GM15510 (cell line): ENCODE data around the gene RELB.

Experiments
- POLR2A ChIP-seq: IDR thresholded peaks from 3 replicates; pipeline ENCODE4 v1.6.1; 2011; ENCODE audit warnings: borderline replicate concordance; ENCODE audit not compliant: insufficient read length; ENCODE audit errors: extremely low read depth

Gene RELB

DNA sequence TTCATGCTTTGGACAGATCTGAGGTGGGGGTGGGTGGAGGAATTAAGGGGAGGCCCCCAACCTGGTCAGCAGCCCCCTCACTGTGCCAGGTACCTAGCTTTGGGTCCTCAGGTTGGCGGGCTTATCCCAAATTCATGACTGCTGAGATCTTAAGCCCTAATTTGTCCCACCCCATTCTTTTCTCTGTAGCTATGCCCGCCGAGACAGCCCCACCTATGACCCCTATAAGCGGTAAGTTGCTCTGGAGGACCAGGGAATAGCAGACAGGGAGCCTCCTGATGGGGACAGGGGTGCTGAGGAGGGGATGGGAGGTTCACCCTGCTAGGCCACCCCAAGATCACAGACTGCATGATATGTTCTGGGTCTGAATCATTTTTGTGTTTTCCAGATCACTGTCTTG is 60.7 kb downstream of the RELB start:
- TF ChIP-seq POLR2A = no peak

DNA sequence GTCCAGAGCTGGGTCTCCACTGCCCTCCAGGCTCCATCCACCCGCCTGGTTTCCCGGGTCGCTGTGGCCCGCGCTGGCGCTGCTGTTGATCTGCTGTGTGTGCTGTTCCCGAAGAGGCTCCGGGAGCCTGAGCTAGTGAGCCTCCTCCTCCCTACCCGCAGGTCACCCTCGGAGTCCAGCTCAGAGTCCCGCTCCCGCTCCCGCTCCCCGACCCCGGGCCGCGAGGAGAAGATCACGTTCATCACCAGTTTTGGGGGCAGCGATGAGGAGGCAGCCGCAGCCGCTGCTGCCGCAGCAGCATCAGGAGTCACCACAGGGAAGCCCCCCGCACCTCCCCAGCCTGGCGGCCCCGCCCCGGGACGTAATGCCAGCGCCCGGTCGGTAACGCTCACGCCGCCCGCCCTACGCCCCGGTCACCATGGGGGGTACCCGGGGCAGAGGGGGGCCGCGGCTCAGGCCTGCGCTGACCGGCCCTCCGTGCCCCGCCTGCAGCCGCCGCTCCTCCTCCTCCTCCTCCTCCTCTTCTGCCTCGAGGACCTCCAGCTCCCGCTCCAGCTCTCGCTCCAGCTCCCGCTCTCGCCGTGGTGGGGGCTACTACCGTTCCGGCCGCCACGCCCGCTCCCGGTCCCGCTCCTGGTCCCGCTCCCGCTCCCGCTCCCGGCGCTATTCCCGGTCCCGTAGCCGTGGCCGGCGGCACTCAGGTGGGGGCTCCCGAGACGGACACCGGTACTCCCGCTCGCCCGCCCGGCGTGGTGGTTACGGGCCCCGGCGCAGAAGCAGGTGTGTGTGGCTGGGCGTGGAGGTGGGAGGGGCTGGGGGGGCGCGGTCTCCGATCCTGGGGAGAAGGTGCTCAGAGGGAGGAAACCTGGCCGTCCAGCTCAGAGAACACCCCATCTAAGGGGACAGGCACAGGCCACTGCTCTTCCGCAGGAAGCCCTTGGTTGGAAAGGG is 62.9 kb downstream of the RELB start:
- TF ChIP-seq POLR2A = no peak

DNA sequence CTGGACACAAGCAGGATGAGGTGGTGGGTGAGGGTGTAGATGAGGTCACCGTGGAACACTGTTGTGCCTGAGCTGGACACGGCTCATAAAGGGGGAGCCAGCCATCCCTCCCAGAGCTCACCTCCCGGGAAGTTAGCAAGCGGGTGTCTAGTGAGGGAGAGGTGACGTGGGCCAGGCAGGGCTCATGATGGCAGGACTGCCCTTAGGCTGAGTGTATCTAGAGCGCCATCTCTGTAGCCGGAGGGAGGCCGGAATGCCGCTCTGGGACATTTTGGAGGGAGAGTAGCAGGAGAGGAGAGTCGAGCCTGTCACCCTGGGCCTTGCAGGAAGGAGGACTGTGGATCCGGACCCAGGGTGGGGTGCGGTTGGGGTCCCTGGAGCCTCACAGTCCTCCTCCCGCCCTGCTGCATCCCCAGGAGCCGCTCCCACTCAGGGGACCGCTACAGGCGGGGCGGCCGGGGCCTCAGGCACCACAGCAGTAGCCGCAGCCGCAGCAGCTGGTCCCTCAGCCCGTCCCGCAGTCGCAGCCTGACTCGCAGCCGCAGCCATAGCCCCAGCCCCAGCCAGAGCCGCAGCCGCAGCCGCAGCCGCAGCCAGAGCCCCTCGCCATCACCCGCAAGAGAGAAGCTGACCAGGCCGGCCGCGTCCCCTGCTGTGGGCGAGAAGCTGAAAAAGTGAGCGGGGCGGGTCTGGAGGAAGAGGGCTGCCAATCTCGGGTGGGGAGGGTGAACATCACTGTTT is 65.8 kb downstream of the RELB start:
- no peak for TF ChIP-seq POLR2A

DNA sequence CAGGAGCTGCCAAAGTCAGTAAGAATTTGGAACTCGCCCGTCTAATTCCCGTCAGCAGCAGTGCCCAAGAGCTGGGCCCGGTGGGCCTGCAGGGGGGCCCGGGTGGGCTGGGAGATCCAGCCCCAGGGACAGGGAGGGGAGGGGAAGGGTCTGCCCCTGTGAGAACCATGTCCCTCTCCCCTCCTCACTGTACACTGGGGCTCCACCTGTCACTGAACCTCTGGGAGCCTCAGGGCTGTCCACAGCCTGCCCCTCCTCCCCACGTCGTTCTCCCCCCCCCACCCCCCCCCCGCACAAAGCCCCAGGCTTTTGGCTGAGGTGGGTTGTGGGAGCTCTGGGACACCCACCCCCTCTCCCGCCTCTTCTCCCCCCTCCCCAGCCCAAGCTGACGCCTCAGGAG is 66.8 kb downstream of the RELB start:
- no peak for TF ChIP-seq POLR2A

DNA sequence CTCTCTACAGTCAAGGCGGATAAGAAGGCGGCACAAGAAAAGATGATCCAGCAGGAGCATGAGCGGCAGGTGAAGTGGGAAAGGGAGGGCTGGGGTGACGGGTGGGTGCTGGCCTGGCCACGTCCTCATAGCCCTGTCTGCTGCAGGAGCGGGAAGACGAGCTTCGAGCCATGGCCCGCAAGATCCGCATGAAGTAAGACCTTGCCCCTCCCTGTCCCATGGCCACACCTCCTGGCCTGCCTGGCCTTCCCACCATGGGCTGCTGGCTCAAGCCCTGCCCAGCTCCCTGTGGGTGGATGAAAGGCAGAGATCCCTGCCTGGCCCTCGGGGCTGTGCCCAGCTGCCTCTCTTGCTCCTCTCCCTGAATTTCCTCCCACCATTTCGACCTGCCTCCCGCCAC is 67.8 kb downstream of the RELB start:
- TF ChIP-seq POLR2A = no peak

DNA sequence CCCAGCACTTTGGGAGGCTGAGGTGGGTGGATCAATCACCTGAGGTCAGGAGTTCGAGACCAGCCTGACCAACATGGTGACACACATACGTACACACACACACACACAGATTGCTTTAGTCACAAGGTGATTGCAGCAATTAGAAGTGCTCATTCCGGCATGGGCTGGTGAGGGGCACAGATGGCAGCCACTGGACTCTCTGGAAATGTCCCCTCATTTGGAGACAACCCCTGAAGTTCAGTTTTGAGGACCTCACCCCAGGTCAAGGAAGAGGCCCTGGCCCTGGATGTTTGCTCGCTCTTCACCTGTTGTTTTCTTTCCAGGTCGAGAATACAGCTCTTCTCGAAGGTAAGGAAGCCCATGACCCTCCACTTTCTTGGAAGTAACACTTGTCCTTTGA is 69.0 kb downstream of the RELB start:
- TF ChIP-seq POLR2A = no peak

DNA sequence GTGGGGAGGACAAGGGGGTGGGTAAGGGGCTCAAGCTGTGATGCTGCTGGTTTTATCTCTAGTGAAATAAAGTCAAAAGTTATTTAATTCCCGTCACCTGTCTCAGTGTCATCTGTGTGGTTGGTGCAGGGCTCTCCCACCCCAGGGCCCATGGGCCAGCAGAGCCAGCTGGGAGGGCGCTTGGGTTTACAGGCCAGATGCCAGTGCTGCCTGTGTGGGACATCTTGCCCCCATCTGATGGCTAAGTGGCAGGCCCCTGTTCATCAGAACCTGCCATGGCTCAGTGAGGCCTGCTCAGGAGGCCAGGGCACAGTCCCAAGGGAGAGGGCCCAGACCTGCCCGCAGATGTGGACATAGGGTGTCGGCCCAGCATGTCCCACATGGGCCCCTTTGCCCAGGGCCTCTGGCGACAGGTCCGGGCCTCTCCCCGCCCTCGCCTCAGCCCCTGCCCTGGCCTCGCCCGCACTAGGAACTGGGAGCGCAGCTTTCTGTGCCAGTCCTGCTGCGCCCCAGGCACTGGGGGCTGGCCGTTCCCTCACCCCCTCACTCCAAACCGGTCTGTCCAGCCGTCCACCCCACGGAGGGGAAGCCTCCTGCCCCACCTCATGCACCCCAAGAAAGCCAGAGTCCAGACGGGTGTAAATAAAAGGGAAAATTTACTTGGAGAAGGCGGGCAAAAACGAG is 69.7 kb downstream of the RELB start:
- TF ChIP-seq POLR2A = no peak

DNA sequence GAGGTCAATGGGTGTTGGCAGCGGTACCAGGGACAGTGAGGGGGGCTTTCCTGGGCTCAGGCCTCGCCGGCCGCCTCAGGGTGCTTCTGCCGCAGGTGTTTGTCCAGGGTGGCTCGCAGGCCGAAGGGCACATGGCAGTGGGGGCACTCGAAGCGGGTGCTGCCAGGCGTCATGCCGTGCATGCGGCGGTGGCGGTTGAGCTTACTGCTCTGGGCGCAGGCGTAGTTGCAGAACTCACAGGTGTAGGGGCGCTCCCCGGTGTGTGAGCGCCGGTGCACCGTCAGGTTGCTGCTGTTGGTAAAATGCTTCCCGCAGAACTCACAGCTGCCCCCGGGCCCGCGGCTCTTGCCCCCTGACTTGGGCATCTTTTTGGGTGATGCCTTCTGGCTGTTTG is 70.3 kb downstream of the RELB start:
- no peak for TF ChIP-seq POLR2A

DNA sequence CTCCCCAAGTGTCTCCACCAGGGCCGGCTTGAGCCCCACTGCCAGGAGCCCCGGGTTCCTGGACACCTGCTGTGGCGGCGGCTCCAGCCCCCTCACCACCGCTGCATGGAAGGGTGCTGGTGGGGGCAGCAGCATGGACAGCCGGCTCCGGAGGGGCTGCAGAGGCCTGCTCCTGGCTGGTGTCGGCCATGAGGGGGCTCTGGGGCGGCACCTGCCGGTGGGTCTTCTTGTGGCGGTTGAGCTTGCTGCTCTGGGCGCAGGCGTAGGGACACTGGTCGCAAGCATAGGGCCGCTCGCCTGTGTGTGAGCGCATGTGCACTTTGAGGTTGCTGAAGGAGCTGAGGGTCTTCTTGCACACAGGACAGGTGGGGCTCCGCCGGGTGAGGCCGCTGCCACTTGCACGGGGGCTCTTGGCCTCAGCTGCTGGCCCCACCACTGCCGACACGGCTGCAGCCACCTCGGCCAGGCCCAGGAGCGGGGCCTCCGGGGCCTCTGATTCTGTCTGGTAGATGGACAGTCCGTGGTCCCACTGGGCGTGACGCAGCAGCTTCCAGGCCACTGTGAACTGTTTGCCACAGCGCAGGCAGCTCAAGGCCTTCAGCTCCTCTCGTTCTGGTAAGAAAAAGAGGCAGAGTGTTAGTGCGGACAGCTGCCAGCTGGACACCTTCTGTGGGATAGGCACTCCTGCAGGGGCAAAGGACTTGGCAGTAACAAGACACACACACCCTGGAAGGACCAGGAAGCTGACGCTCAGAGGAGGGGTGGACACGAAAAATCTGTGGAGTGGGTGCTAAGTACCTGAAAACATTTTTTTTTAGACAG is 70.9 kb downstream of the RELB start:
- TF ChIP-seq POLR2A = no peak

DNA sequence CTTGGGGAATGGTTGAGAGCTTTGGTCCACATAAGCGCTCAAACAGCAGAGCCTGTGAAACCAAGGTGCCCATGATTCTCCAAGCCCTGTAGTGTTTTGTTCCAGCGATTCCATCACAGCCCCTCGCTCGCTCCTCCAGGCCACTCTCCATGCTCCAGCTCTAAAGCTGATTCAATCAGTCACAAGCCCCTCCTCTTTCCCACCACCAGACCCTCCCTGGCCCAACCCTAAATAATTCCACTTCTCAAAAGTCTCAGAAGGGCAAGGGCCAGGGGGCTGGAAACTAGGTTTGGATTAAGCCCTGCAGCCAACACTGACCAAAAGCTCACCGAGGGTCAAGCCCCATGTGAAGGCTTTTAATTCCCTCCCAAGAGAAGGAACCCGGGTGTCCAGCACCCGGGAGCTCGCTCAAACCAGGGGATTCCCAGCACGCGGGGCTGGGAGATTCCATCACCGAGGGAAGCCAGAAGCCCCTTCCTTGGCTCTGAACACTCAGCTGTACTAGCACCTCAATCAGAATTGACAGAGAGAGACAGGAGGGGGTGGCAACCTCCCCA is 73.6 kb downstream of the RELB start:
- no peak for TF ChIP-seq POLR2A

DNA sequence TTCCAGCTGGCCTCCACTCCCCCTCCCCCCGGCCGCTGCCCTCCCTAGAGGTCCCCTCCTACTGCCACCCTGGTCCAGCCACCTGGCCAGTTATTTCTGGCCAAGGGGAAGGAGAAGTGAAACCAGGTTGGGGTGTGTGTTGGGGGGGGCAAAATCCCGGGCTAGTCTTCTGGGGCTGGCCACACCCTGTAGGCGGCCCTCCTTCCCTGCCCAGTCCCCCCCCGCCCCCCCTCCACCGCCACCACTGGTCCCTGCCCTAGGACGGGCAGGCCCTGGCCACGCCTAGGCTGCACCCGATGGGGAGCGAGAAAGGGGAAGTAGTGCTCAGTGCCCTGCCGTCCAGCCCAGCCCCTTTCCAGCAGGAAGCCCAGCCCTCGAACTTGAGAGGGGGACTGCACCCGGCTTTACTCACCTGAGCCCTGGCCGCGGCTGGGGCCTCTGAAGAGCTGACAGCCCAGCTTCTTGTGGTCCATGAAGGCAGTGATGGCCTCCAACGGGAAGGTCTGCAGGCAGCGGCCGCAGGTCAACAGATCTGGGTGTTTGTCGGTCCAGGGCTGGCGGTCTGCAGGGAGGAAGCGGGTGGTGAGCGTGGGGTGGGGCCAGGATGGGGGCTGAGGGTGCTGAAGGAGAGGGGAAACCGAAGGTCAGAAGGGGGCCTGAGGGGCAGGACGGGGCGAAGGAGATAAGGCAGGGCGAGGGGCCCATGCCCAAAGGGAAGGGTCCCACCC is 74.2 kb downstream of the RELB start:
- TF ChIP-seq POLR2A = peak; percentile 65

DNA sequence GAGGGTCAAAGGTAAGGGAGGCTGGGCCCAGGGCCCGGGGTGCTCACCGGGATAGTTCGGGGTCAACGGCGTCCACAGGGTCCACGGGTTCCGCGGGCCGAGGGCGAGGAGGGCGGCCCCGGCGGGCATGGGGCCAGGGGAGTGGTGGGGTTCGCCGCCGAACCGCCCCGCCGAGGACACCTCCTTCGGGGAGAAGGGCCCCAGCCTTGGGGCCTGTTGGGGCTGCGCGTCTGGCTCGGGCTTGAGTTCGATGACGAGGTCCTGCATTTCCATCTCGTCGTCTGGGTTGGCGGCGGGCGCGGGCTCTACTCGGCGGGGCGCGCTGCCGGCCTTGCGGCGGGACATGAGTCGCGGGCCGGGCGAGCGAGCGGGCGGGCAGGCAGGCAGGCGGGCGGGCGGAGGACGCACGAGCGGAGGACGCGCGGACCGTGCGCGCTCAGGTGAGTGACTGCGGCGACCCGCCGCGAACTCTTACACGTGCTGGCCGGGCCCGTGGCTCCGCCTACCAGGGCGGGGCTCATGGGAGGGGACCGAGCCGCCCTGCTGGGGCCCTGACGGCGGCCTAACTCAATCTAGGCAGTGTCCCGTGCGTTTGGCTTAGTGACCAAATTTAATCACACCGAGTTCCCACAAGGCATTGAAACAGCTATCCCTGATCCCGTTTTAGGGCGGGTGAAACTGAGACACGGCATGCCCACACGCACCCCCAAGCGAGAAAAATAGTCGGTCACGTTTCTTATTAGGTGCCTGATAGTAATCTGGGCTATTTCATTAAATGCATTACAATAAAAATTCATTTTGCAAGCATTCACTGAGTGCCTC is 75.0 kb downstream of the RELB start, which contains the start of gene ZNF296:
Gene ZNF296 (minus strand): TSS at position 450 of the 822 bp plus-strand sequence. CDS start 105 bp downstream, at position 345.
- TF ChIP-seq POLR2A = peak; percentile 97
